Gastroesophageal sphincter (tissue), 4 donors: Measurements from ENCODE around the gene ZNF689. TPM values are rescaled to one million over a fixed set of nuclear protein-coding genes. Genes with fewer than 3 reads are reported as not detected.
"Not testable (repeated sequence)": the region's sequence is repeated elsewhere in the genome, so short reads cannot be mapped to it uniquely, and the experiment has no call there.

ENCODE experiments used
- ATAC-seq: fragments of 150-250 bp; one replicate; pipeline ENCODE4 v1.9.1; 2016; ENCODE audit warnings: mild to moderate bottlenecking, moderate library complexity
- H3K27ac ChIP-seq, 4 donors: fragments of 200-600 bp; sonication (generic) in 3 of 4; 1 replicate in 3 of 4; 2 replicates in 1 of 4; pipeline ENCODE4 v1.5.1; 2016 to 2019
- H3K27me3 ChIP-seq: fragments of 200-600 bp; sonication (generic); one replicate; pipeline ENCODE4 v1.5.1; 2019
- H3K36me3 ChIP-seq, 2 donors: fragments of 200-600 bp; sonication (generic); one replicate each; pipeline ENCODE4 v1.5.1; 2019; ENCODE audit warnings: control low read depth in 1 of 2
- H3K4me1 ChIP-seq, 3 donors: fragments of 200-600 bp; sonication (generic); 1 replicate in 2 of 3; 2 replicates in 1 of 3; pipeline ENCODE4 v1.5.1; 2016 to 2019; ENCODE audit warnings: control low read depth in 2 of 3
- H3K4me3 ChIP-seq, 2 donors: fragments of 200-600 bp; sonication (generic); one replicate each; pipeline ENCODE4 v1.5.1; 2019; ENCODE audit warnings: mild to moderate bottlenecking in 1 of 2, moderate library complexity in 1 of 2
- H3K9me3 ChIP-seq, 3 donors: fragments of 200-600 bp; sonication (generic); one replicate each; pipeline ENCODE4 v1.5.1; 2017 to 2019; ENCODE audit warnings: control low read depth in 2 of 3
- EP300 ChIP-seq: sonication (generic); formaldehyde crosslinking; IDR thresholded peaks from one replicate; pipeline ENCODE4 v1.6.1; 2017; ENCODE audit warnings: antibody characterized with exemption, mild to moderate bottlenecking
- POLR2A ChIP-seq, 2 donors: fragments of 450-650 bp; IDR thresholded peaks; one replicate each; pipeline ENCODE4 v1.6.1; 2017; ENCODE audit warnings: antibody characterized with exemption in 2 of 2, mild to moderate bottlenecking in 2 of 2, moderate library complexity in 1 of 2
- POLR2AphosphoS5 ChIP-seq: sonication (generic); formaldehyde crosslinking; IDR thresholded peaks from one replicate; pipeline ENCODE4 v1.6.1; 2017; ENCODE audit warnings: antibody characterized with exemption
- WGBS, 2 donors: methylation state at CpG; one replicate each; pipeline ENCODE4 v1.1.5; 2018; ENCODE audit warnings: low coverage in 1 of 2; 5-methylcytosine and 5-hydroxymethylcytosine counted together
- total RNA-seq, 4 donors: library from RNA; depleted of rRNA; stranded (reverse); fragments of >200 nt; gene quantifications; one replicate each; pipeline ENCODE4 v1.1.0, GENCODE V29; 2016
- TF ChIP-seq, protein P1 (sequence below), 4 experiments: fragments of 200-600 bp in 2 of 4; fragments of 450-650 bp in 2 of 4; sonication (generic) in 1 of 4; IDR thresholded peaks; one replicate each; pipeline ENCODE4 v1.5.1; 2017 to 2019; ENCODE audit warnings: antibody characterized with exemption in 4 of 4, mild to moderate bottlenecking in 2 of 4, moderate library complexity in 2 of 4

Gene ZNF689
- total RNA-seq, 4 donors from 2014 or later: 9.7 to 13.1 (median 11.4) TPM

- WGBS, 2 donors: 84 to 85% methylated on average over 4 of the region's 7 CpGs
- no peaks in the 10 kb centered on the region for H3K36me3 ChIP-seq
- no peak overlapping the region for H3K4me3 ChIP-seq
- H3K9me3 ChIP-seq: no peaks in the 10 kb centered on the region
- no peak overlapping the region for H3K27ac ChIP-seq
- H3K27me3 ChIP-seq: no peaks in the 10 kb centered on the region
- peaks cover 0 to 27% (median 5%) of the 10 kb centered on the region in 3 donors for H3K4me1 ChIP-seq
- no peak for ATAC-seq
- TF ChIP-seq POLR2AphosphoS5 (no peak), EP300 (no peak), POLR2A (IDR thresholded peaks at IDR 0.05) (no peak)
- TF ChIP-seq, protein P1, sequence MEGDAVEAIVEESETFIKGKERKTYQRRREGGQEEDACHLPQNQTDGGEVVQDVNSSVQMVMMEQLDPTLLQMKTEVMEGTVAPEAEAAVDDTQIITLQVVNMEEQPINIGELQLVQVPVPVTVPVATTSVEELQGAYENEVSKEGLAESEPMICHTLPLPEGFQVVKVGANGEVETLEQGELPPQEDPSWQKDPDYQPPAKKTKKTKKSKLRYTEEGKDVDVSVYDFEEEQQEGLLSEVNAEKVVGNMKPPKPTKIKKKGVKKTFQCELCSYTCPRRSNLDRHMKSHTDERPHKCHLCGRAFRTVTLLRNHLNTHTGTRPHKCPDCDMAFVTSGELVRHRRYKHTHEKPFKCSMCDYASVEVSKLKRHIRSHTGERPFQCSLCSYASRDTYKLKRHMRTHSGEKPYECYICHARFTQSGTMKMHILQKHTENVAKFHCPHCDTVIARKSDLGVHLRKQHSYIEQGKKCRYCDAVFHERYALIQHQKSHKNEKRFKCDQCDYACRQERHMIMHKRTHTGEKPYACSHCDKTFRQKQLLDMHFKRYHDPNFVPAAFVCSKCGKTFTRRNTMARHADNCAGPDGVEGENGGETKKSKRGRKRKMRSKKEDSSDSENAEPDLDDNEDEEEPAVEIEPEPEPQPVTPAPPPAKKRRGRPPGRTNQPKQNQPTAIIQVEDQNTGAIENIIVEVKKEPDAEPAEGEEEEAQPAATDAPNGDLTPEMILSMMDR (IDR thresholded peaks at IDR 0.05): no peak
Observed at GRCh38 chr16:30636599-30636998, 26.4 kb upstream of the ZNF689 start.

DNA sequence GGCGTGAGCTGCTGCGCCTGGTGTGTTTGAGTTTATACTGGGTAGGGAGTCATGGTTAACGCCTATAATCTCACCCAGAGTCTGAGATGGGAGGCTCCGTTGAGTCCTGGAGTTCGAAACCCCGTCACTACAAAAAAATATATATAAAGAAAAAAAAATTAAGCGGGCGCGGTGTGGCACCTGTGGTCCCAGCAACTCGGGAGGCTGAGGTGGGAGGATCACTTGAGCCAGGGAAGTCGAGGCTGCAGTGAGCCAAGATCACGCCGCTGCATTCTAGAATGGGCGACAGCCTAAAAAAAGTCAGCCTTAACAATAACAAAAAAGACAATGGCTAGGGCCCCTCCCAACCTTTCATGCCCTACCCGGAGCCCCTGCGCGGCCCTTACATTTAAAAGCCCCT, 23.3 kb upstream of the ZNF689 start:
- no peak for ATAC-seq
- TF ChIP-seq POLR2AphosphoS5 (no peak), EP300 (no peak)
- TF ChIP-seq, protein P1 (IDR thresholded peaks at IDR 0.05): no peak
- Histone ChIP-seq H3K27ac (peak overlapping the region; percentile 75 to 92 (median 90)), H3K4me1 (peaks cover 0 to 29% (median 5%) of the 10 kb centered on the region in 3 donors), H3K4me3 (peak overlapping the region; percentile 42 to 65), H3K9me3 (no peaks in the 10 kb centered on the region), H3K36me3 (no peaks in the 10 kb centered on the region), H3K27me3 (no peaks in the 10 kb centered on the region)
- WGBS, 2 donors: 80 to 91% methylated on average over 8 to 13 of the region's 17 CpGs

DNA sequence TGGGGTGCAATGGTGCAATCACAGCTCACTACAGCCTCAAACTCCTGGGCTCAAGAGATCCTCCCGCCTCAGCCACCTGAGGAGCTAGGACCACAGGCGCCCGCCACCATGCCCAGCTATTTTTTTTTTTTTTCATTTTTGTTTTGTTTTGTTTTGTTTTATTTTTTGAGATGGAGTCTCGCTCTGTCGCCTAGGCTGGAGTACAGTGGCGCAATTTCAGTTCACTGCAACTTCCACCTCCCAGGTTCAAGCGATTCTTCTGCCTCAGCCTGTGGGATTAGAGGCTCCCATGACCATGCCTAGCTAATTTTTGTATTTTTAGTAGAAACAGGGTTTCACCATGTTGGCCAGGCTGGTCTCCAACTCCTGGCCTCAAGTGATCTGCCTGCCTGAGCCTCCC, 22.3 kb upstream of the ZNF689 start:
- ATAC-seq, H3K27ac ChIP-seq, H3K4me3 ChIP-seq, H3K27me3 ChIP-seq, H3K9me3 ChIP-seq, H3K36me3 ChIP-seq: not testable (repeated sequence)
- H3K4me1 ChIP-seq: peaks cover 0 to 31% (median 5%) of the 10 kb centered on the region in 3 donors
- WGBS, 2 donors: 100% methylated on average over 2 of the region's 7 CpGs; no CpG with 5 or more reads in 1 of the 2 donors

DNA sequence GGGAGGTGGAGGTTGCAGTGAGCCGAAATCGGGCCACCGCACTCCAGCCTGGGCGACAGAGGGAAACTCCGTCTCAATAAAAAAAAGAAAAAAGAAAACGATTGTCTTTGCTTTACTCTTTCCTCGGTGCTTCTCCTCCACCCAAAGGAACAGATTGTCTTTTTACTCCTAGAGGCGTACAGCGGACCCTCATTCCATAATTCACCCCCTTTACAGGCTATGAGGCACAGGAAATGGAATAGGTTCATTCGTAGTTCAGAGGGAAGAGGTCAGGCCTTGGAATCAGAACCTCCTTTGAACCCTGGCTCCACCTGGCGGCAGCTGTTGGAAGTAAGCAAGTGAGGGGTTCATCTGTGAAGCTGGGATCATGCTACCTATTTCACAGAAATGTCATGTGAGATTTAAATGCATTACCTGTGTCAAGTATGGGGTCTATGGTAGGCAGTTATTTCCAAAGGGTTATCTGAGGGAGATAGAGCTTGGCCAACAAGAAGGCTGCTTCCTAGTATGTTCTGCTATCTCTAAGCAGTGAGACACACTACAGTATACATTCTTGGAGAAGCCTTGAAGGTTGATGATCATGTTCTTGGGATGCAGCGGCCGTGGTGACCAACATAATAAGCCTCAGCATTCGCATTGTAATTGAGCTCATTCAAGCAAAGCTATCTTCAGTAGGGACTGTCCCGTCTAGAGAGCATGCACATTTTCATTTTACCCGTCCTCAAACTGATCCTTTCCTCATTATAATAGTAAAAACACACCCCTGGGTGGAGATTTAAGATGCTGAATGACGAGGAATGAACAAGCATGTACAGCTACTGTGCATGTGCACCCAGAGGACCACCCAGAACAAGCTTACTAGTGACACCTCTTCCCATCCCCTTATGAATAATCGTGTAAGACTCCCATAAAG, 18.7 kb upstream of the ZNF689 start:
- H3K36me3 ChIP-seq: no peaks in the 10 kb centered on the region
- TF ChIP-seq, protein P1 (IDR thresholded peaks at IDR 0.05): peak; percentile 83 to 92 (median 89)
- no peak for TF ChIP-seq POLR2A (IDR thresholded peaks at IDR 0.05)
- peak overlapping the region in 1 of 2 donors; percentile 25 for H3K4me3 ChIP-seq
- WGBS, 2 donors: 26 to 41% methylated on average over 10 to 15 of the region's 18 CpGs
- no peaks in the 10 kb centered on the region for H3K9me3 ChIP-seq
- peak; percentile 90 for ATAC-seq
- H3K4me1 ChIP-seq: peaks cover 0 to 10% (median 0%) of the 10 kb centered on the region in 3 donors
- peak overlapping the region in 3 of 4 donors; percentile 50 to 68 (median 66) for H3K27ac ChIP-seq
- H3K27me3 ChIP-seq: peaks cover 7% of the 10 kb centered on the region

GRCh38 chr16:30626236-30626635, 16.0 kb upstream of the ZNF689 start:
- TF ChIP-seq POLR2AphosphoS5: no peak
- TF ChIP-seq, protein P1 (IDR thresholded peaks at IDR 0.05): no peak
- no peak for TF ChIP-seq EP300
- no peak for TF ChIP-seq POLR2A (IDR thresholded peaks at IDR 0.05)
- no peaks in the 10 kb centered on the region for H3K36me3 ChIP-seq
- H3K27me3 ChIP-seq: peaks cover 10% of the 10 kb centered on the region
- H3K9me3 ChIP-seq: no peaks in the 10 kb centered on the region
- H3K27ac ChIP-seq: no peak overlapping the region
- H3K4me3 ChIP-seq: no peak overlapping the region
- no peak for ATAC-seq
- peaks cover 0 to 4% (median 0%) of the 10 kb centered on the region in 3 donors for H3K4me1 ChIP-seq
- WGBS, 2 donors: 73 to 80% methylated on average over 4 to 7 of the region's 9 CpGs
